Pancreas (tissue), 10 donors: ENCODE data around the gene SERPINE1. TPM values are rescaled to one million over a fixed set of nuclear protein-coding genes. Genes with fewer than 3 reads are reported as not detected.
A peak's percentile ranks its signal among the peaks of the same experiment; 100 is the strongest.

ENCODE experiments used
- ATAC-seq, 4 donors: fragments of 200-7000 bp; cut with Tn5 transposase; one replicate each; pipeline versions ENCODE4 v1.8.0 to v1.9.1; 2020; ENCODE audit warnings: mild to moderate bottlenecking in 4 of 4, moderate library complexity in 4 of 4
- DNase-seq, 6 donors: peaks; one replicate each; pipeline ENCODE4 v3.0.0-alpha.2; 2020
- FAIRE-seq: peaks from 2 replicates; lab custom pipeline; 2012; peaks lifted over from hg19 to GRCh38; lab: Jason Lieb, UNC
- H3K27ac ChIP-seq, 4 donors: fragments of 200-600 bp; sonication (generic); 1 replicate in 3 of 4; 2 replicates in 1 of 4; pipeline versions ENCODE4 v1.5.0 to v1.8.0; 2020
- H3K27me3 ChIP-seq, 4 donors: fragments of 200-600 bp; one replicate each; pipeline ENCODE4 v1.8.0; 2021
- H3K36me3 ChIP-seq, 3 donors: fragments of 200-600 bp; sonication (generic) in 1 of 3; one replicate each; pipeline versions ENCODE4 v1.5.0 to v1.8.0; 2020 to 2021
- H3K4me1 ChIP-seq, 3 donors: fragments of 200-600 bp; one replicate each; pipeline ENCODE4 v1.8.0; 2021
- H3K4me3 ChIP-seq, 4 donors: fragments of 200-600 bp; sonication (generic) in 2 of 4; one replicate each; pipeline versions ENCODE4 v1.5.0 to v1.8.0; 2020 to 2021
- H3K9me3 ChIP-seq, 4 donors: fragments of 200-600 bp; one replicate each; pipeline ENCODE4 v1.8.0; 2021
- WGBS, 2 donors: extraction: QIAGEN DNeasy Blood & Tissue Kit; methylation state at CpG; one replicate each; pipeline ENCODE4 v1.1.7; 2013; 5-methylcytosine and 5-hydroxymethylcytosine counted together
- intact Hi-C, 3 donors: fragments of 100-400 bp; cut with DNase I; formaldehyde crosslinking; loops; one replicate each; pipeline versions ENCODE4 v1.11.1 to v1.14.2; 2022
- microRNA-seq, 2 donors: library from miRNA; unstranded; fragments of <30 nt; microRNA quantifications; one replicate each; pipeline versions ENCODE4 to v1.1.0, GENCODE V29; 2019 to 2020
- polyA plus RNA-seq, 2 donors: library from polyadenylated mRNA; stranded (reverse); fragments of 200-250 nt; gene quantifications; one replicate each; pipeline ENCODE4 v1.2.3, GENCODE V29; 2013
- total RNA-seq, 6 donors: library from RNA; stranded (reverse); fragmentation: NEBNext Ultra II Directional in 4 of 6; extraction: Animal tissue kit (Norgen Biotek cat#: 25700) in 4 of 6; gene quantifications; one replicate each; pipeline versions ENCODE4 v1.2.1 to v1.2.4, GENCODE V29; 2021 to 2023
- TF ChIP-seq, protein P1 (sequence below), 4 donors: fragments of 200-600 bp; sonication (generic) in 3 of 4; IDR thresholded peaks; one replicate each; pipeline versions ENCODE4 v1.5.0 to v1.8.0; 2021; ENCODE audit warnings: antibody characterized with exemption in 4 of 4
- donor health status: healthy with polysubstance abuse.
- donor health status: DM: no; HTN: no; CAD: no; lungs with moderate emphysema.
- donor health status: DM: no; HTN: no; CAD: no.
- donor health status: control.
- donor health status: control.
- donor health status: Bipolar disorder and iron deficiency.
- donor health status: DM: yes; HTN: yes; CAD: no.
- donor health status: DM: no; HTN: no; CAD: no.
- donor health status: DM: no; HTN: no; CAD: no.
- donor health status: DM: yes; HTN: yes; CAD: no.

SERPINE1 gene
- total and polyA plus RNA-seq, 8 donors = 0.98 to 14.5 (median 3.7) TPM

DNA sequence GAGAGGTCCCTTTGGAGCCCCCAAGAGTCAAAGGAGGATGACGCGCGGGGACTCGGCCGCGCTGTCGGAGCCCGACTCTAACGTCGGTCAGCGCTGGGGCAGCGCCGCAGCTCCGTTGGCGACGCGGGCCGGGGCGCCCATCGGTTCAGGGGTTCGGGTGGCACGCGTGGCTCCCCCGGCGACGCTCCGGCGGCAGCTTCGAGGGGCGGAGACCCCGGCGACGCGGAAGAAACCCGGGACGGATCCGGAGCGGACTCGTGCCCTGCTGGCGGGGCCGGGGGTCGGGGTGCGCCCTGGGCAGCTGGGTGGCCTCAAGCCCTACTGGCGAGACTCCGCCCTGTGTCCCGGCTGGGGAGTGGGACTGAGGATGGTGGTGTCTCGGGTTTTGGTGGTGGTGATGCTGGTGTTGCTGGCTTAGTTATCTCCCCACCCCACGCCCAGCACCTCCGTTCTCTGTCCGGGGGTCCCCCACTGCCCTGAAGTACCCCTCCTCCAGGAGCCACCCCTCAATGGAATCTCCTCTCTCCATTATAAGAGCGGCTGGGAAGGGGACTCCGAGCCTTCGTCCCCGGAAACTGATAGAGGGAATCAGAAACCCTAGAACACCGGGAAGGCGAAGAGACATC is 53.3 kb downstream of the SERPINE1 start, which contains the start of gene NAT16:
Gene NAT16, minus strand, starts transcription at position 164 of the 626 bp plus-strand sequence. CDS start 5,486 bp downstream, outside the sequence.
- Histone ChIP-seq H3K9me3 (no peaks in the 10 kb centered on the region), H3K36me3 (no peaks in the 10 kb centered on the region), H3K27ac (no peak within 1 kb of the TSS), H3K4me1 (peaks cover 0 to 5% (median 0%) of the 10 kb centered on the region in 3 donors), H3K4me3 (peak within 1 kb of the TSS in 1 of 4 donors; percentile 6), H3K27me3 (peaks cover 0 to 23% (median 9%) of the 10 kb centered on the region in 4 donors)
- ATAC-seq = no peak
- 3 to 4% methylated on average over 30 to 56 of the region's 56 CpGs for WGBS, 2 donors
- DNase-seq = no peak
- TF ChIP-seq, protein P1, sequence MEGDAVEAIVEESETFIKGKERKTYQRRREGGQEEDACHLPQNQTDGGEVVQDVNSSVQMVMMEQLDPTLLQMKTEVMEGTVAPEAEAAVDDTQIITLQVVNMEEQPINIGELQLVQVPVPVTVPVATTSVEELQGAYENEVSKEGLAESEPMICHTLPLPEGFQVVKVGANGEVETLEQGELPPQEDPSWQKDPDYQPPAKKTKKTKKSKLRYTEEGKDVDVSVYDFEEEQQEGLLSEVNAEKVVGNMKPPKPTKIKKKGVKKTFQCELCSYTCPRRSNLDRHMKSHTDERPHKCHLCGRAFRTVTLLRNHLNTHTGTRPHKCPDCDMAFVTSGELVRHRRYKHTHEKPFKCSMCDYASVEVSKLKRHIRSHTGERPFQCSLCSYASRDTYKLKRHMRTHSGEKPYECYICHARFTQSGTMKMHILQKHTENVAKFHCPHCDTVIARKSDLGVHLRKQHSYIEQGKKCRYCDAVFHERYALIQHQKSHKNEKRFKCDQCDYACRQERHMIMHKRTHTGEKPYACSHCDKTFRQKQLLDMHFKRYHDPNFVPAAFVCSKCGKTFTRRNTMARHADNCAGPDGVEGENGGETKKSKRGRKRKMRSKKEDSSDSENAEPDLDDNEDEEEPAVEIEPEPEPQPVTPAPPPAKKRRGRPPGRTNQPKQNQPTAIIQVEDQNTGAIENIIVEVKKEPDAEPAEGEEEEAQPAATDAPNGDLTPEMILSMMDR (IDR thresholded peaks at IDR 0.05) = no peak
- intact Hi-C loops = no loop called here
- no peak for FAIRE-seq

DNA sequence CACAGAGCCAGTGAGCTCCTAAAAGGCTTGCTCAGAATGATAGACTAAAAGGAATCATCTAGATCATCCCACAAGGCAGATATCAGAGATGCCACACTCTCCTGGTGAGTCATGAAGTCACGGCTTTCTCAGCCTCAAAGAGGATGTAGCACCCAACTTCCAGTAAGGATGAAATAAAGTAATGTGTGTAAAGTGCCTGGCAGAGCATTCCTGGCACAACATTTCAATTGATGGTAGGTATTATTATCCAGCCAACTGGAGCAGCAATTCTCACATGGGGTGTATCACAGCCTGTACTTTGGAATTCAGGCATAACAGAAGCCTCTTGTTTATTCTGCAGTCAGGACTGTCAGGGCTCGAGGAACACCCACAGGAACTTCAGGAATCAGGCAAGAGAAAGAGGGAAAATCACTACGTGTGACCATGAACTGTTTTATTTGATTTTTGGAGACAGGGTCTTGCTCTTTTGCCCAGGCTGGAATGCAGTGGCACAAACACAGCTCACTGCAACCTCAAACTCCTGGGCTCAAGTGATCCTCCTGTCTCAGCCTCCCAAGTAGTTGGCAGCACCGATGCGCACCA is 58.4 kb downstream of the SERPINE1 start:
- intact Hi-C loops = no loop called here
- 54 to 56% methylated on average over 5 of the region's 5 CpGs for WGBS, 2 donors
- TF ChIP-seq, protein P1 (IDR thresholded peaks at IDR 0.05) = no peak
- Histone ChIP-seq H3K27ac (no peak overlapping the region), H3K4me1 (no peaks in the 10 kb centered on the region), H3K4me3 (no peak overlapping the region), H3K9me3 (no peaks in the 10 kb centered on the region), H3K27me3 (peaks cover 0 to 11% (median 3%) of the 10 kb centered on the region in 4 donors), H3K36me3 (no peaks in the 10 kb centered on the region)
- ATAC-seq = no peak
- no peak for FAIRE-seq
- no peak for DNase-seq

DNA sequence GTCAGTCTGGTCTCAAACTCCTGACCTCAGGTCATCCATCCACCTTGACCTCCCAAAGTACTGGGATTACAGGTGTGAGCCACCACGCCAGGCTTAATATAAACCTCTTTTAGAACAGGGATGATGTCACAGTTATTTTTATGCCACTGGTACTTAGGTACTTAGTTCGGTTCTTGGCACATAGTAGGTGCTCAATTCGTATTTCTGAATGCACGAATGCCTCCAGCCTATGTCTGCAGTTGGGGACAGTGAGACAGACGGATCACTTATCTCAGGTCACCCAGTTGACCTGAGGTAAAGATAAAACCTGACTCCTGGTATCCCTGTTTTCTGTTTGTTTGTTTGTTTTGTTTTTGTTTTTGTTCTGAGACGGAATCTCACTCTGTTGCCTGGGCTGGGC is 59.3 kb downstream of the SERPINE1 start:
- no peak overlapping the region for H3K4me3 ChIP-seq
- no peak for FAIRE-seq
- H3K27ac ChIP-seq = no peak overlapping the region
- H3K4me1 ChIP-seq = no peaks in the 10 kb centered on the region
- H3K9me3 ChIP-seq = no peaks in the 10 kb centered on the region
- H3K36me3 ChIP-seq = no peaks in the 10 kb centered on the region
- DNase-seq = no peak
- TF ChIP-seq, protein P1 (IDR thresholded peaks at IDR 0.05) = no peak
- 44 to 57% methylated on average over 6 of the region's 6 CpGs for WGBS, 2 donors
- no peak for ATAC-seq
- peaks cover 0 to 3% (median 0%) of the 10 kb centered on the region in 4 donors for H3K27me3 ChIP-seq
- intact Hi-C loops = no loop called here

DNA sequence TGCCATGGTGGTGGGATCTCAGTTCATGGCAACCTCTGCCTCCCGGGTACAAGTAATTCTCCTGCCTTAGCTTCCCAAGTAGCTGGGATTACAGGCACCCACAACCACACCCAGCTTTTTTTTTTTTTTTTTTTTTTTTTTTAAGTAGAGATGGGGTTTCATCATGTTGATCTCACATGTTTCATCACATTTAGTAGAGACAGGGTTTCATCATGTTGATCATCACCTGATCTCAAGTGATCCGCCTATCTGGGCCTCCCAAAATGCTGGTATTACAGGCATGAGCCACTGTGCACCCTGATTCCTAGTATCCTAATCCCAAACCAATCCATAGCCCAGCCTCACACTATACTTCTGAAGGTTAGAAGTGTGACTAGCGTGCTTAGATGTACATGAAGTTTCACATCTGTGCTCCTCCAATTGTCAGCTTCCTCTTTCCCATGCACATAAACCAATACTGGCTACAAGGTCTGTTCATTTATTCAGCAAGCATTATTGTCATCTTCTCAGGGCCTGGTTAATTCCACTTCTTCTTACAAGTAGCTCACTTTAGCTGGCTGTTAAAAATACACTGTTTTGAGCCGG is 60.0 kb downstream of the SERPINE1 start:
- 78 to 91% methylated on average over 4 of the region's 4 CpGs for WGBS, 2 donors
- no peak for ATAC-seq
- FAIRE-seq = no peak

More for the DNA sequence above, 60.0 kb downstream of the SERPINE1 start:
- intact Hi-C loops = no loop called here
- TF ChIP-seq, protein P1 (IDR thresholded peaks at IDR 0.05) = no peak
- no peaks in the 10 kb centered on the region for H3K36me3 ChIP-seq
- H3K4me3 ChIP-seq = no peak overlapping the region
- H3K9me3 ChIP-seq = no peaks in the 10 kb centered on the region
- H3K27me3 ChIP-seq = no peaks in the 10 kb centered on the region
- H3K27ac ChIP-seq = no peak overlapping the region
- H3K4me1 ChIP-seq = no peaks in the 10 kb centered on the region
- no peak for DNase-seq

Small RNA genes within 50 kb of the gene (microRNA-seq; reads per million reads assigned to microRNA genes)
- 0 reads per million in 2 donors for gene MIR4653

Other genes with a start within 250 kb of the SERPINE1 start
- gene UFSP1, start 237.4 kb upstream of the SERPINE1 start, total RNA-seq = 1 to 10 TPM in 5 of 6 donors, under 1 TPM in 1; 0.83 to 3.2 (median 2.1) TPM
- 1 to 10 TPM; 5.2 to 6.3 TPM for gene UFSP1, start 237.4 kb upstream of the SERPINE1 start, polyA plus RNA-seq
- gene ACHE, start 231.2 kb upstream of the SERPINE1 start, total RNA-seq = 10 to 100 TPM in 1 of 6 donors, 1 to 10 TPM in 5; 1.2 to 10.9 (median 3.3) TPM
- gene ACHE, start 231.2 kb upstream of the SERPINE1 start, polyA plus RNA-seq = 1 to 10 TPM; 2.2 to 4.1 TPM
- gene MUC3A, start 177.6 kb upstream of the SERPINE1 start, total RNA-seq = 1 to 10 TPM; 1.6 to 8.7 (median 2.2) TPM
- 1 to 10 TPM in 1 of 2 donors, under 1 TPM in 1; 0.53 to 1.2 TPM for gene MUC3A, start 177.6 kb upstream of the SERPINE1 start, polyA plus RNA-seq
- under 1 TPM in 4 of 6 donors, not detected in 2; 0.03 to 0.70 (median 0.41) TPM for gene MUC12, start 157.5 kb upstream of the SERPINE1 start, total RNA-seq
- under 1 TPM; 0.38 to 0.80 TPM for gene MUC12, start 157.5 kb upstream of the SERPINE1 start, polyA plus RNA-seq
- under 1 TPM in 2 of 6 donors, not detected in 4; under 0.01 to 0.03 TPM for gene MUC17, start 107.0 kb upstream of the SERPINE1 start, total RNA-seq
- gene MUC17, start 107.0 kb upstream of the SERPINE1 start, polyA plus RNA-seq = not detected
- 10 to 100 TPM; 13.2 to 26.5 (median 15.9) TPM for gene TRIM56, start 41.6 kb upstream of the SERPINE1 start, total RNA-seq
- gene TRIM56, start 41.6 kb upstream of the SERPINE1 start, polyA plus RNA-seq = 10 to 100 TPM in 1 of 2 donors, 1 to 10 TPM in 1; 7.6 to 10.5 TPM
- 10 to 100 TPM; 12.0 to 23.1 (median 15.6) TPM for gene AP1S1, start 27.4 kb downstream of the SERPINE1 start, total RNA-seq
- gene AP1S1, start 27.4 kb downstream of the SERPINE1 start, polyA plus RNA-seq = 10 to 100 TPM; 30.4 to 34.7 TPM
- gene VGF, start 38.5 kb downstream of the SERPINE1 start, total RNA-seq = 10 to 100 TPM in 3 of 6 donors, 1 to 10 TPM in 3; 1.3 to 38.0 (median 18.5) TPM
- 10 to 100 TPM; 15.7 to 82.7 TPM for gene VGF, start 38.5 kb downstream of the SERPINE1 start, polyA plus RNA-seq
- 1 to 10 TPM in 1 of 6 donors, under 1 TPM in 4, not detected in 1; 0.19 to 1.3 (median 0.43) TPM for gene NAT16, start 53.2 kb downstream of the SERPINE1 start, total RNA-seq
- 1 to 10 TPM; 1.3 to 3.6 TPM for gene NAT16, start 53.2 kb downstream of the SERPINE1 start, polyA plus RNA-seq
- gene MOGAT3, start 73.9 kb downstream of the SERPINE1 start, total RNA-seq = not detected
- gene MOGAT3, start 73.9 kb downstream of the SERPINE1 start, polyA plus RNA-seq = not detected
- gene PLOD3, start 90.5 kb downstream of the SERPINE1 start, total RNA-seq = 10 to 100 TPM; 27.2 to 54.5 (median 36.8) TPM
- gene PLOD3, start 90.5 kb downstream of the SERPINE1 start, polyA plus RNA-seq = 10 to 100 TPM; 38.8 to 55.7 TPM
- 10 to 100 TPM; 25.7 to 38.2 (median 32.4) TPM for gene ZNHIT1, start 91.1 kb downstream of the SERPINE1 start, total RNA-seq
- 10 to 100 TPM; 84.3 to 92.3 TPM for gene ZNHIT1, start 91.1 kb downstream of the SERPINE1 start, polyA plus RNA-seq
- 1 to 10 TPM; 2.2 to 8.5 (median 2.7) TPM for gene CLDN15, start 110.7 kb downstream of the SERPINE1 start, total RNA-seq
- 10 to 100 TPM; 12.8 to 15.2 TPM for gene CLDN15, start 110.7 kb downstream of the SERPINE1 start, polyA plus RNA-seq
- 100 to 1,000 TPM in 2 of 6 donors, 10 to 100 TPM in 4; 75.4 to 106 (median 86.2) TPM for gene FIS1, start 118.0 kb downstream of the SERPINE1 start, total RNA-seq
- gene FIS1, start 118.0 kb downstream of the SERPINE1 start, polyA plus RNA-seq = 100 to 1,000 TPM in 1 of 2 donors, 10 to 100 TPM in 1; 96.4 to 144 TPM
- gene IFT22, start 194.7 kb downstream of the SERPINE1 start, total RNA-seq = 10 to 100 TPM; 10.4 to 16.0 (median 13.3) TPM
- gene IFT22, start 194.7 kb downstream of the SERPINE1 start, polyA plus RNA-seq = 10 to 100 TPM; 11.6 to 22.9 TPM
- 1 to 10 TPM in 2 of 6 donors, under 1 TPM in 4; 0.37 to 1.2 (median 0.64) TPM for gene COL26A1, start 235.8 kb downstream of the SERPINE1 start, total RNA-seq
- 1 to 10 TPM in 1 of 2 donors, under 1 TPM in 1; 0.87 to 3.5 TPM for gene COL26A1, start 235.8 kb downstream of the SERPINE1 start, polyA plus RNA-seq